HCT116 (cell line): ENCODE results near the gene ATP5F1E. TPM values are rescaled to one million over a fixed set of nuclear protein-coding genes. Genes with fewer than 3 reads are reported as not detected.

Source experiments
- ATAC-seq: fragments of 200-7000 bp; cut with Tn5 transposase; 2 replicates; pipeline ENCODE4 v1.9.1; 2020; ENCODE audit warnings: mild to moderate bottlenecking, moderate library complexity
- BruUV-seq: library from RNA; stranded (reverse); fragments of 400-500 nt; replicated peaks from 2 replicates; lab custom pipeline; 2021; lab: Mats Ljungman, UMichigan
- CTCF ChIA-PET: fragments of 300-600 bp; sonication (Branson Sonifier 250); formaldehyde crosslinking; loops from one replicate; lab custom pipeline; 2021; ENCODE audit warnings: antibody characterized with exemption; lab: Charles Lee
- POLR2A ChIA-PET: fragments of 300-600, 350-600 bp; sonication (Branson Sonifier 250); formaldehyde crosslinking; loops from one replicate; lab custom pipeline; 2021; ENCODE audit warnings: antibody characterized with exemption; lab: Charles Lee
- RAD21 ChIA-PET, 2 experiments: fragments of 300-600 bp; sonication (Branson Sonifier 250); formaldehyde crosslinking; loops; one replicate each; lab custom pipeline; 2023; ENCODE audit warnings: low total read pairs in 2 of 2; ENCODE audit not compliant: uncharacterized antibody in 2 of 2, unreplicated experiment in 2 of 2, low non-redundant PET in 1 of 2; lab: Charles Lee
- DNase-seq: peaks from one replicate; pipeline ENCODE4 v3.0.0-alpha.2; 2010; ENCODE audit warnings: low read depth, low spot score
- H2AFZ ChIP-seq: fragments of 200-600 bp; shearing (Covaris generic), sonication (generic); 2 replicates; pipeline ENCODE4 v1.6.1; 2017; ENCODE audit warnings: low read depth, mixed run types, mixed read lengths, antibody characterized with exemption, low read length; ENCODE audit not compliant: poor library complexity, severe bottlenecking
- H3K27ac ChIP-seq: 2 replicates; pipeline ENCODE4 v1.5.1; 2012; ENCODE audit warnings: low read depth, low read length
- H3K27me3 ChIP-seq: fragments of 200-600 bp; sonication (generic); 2 replicates; pipeline ENCODE4 v1.6.1; 2016; ENCODE audit warnings: mixed run types, low read length, mixed read lengths; ENCODE audit not compliant: insufficient read depth
- H3K36me3 ChIP-seq, 2 experiments: fragments of 200-500 bp in 1 of 2; fragments of 200-600 bp in 1 of 2; sonication (Bioruptor generic) in 1 of 2; sonication (generic) in 1 of 2; 2 replicates each; pipeline versions ENCODE4 v1.5.1 to v1.6.1; 2014 to 2016; ENCODE audit warnings: low read length in 2 of 2, inconsistent platforms in 1 of 2, mixed read lengths in 1 of 2, mixed run types in 1 of 2; ENCODE audit not compliant: insufficient read depth in 2 of 2, control insufficient read depth in 1 of 2
- H3K4me1 ChIP-seq, 2 experiments: fragments of 200-600 bp in 1 of 2; sonication (generic) in 1 of 2; 2 replicates each; pipeline versions ENCODE4 v1.5.1 to v1.6.1; 2012 to 2017; ENCODE audit warnings: low read length in 2 of 2, inconsistent platforms in 1 of 2, mild to moderate bottlenecking in 1 of 2, mixed read lengths in 1 of 2, mixed run types in 1 of 2, moderate library complexity in 1 of 2; ENCODE audit not compliant: insufficient read depth in 2 of 2, control insufficient read depth in 1 of 2
- H3K4me2 ChIP-seq: fragments of 200-600 bp; sonication (generic); 2 replicates; pipeline ENCODE4 v1.6.1; 2017; ENCODE audit warnings: mixed run types, low read length, mixed read lengths
- H3K4me3 ChIP-seq, 2 experiments: fragments of 200-600 bp in 1 of 2; sonication (generic) in 1 of 2; replicated peaks in 1 of 2; 2 replicates each; pipeline ENCODE4 v1.5.1; 2011 to 2016; ENCODE audit warnings: low read length in 2 of 2, control low read depth in 1 of 2, low read depth in 1 of 2, mild to moderate bottlenecking in 1 of 2, mixed read lengths in 1 of 2, mixed run types in 1 of 2
- H3K79me2 ChIP-seq: fragments of 200-600 bp; sonication (generic); 2 replicates; pipeline ENCODE4 v1.6.1; 2017; ENCODE audit warnings: mild to moderate bottlenecking, mixed run types, low read length, moderate library complexity, mixed read lengths; ENCODE audit not compliant: insufficient read depth
- H3K9ac ChIP-seq: fragments of 200-600 bp; sonication (generic); 2 replicates; pipeline ENCODE4 v1.6.1; 2016; ENCODE audit warnings: low read length, mixed read lengths
- H3K9me2 ChIP-seq: fragments of 200-600 bp; sonication (generic), shearing (Covaris generic); 2 replicates; pipeline ENCODE4 v1.6.1; 2017; ENCODE audit warnings: mixed run types, mild to moderate bottlenecking, moderate library complexity; ENCODE audit not compliant: insufficient read depth
- H3K9me3 ChIP-seq, 2 experiments: fragments of 200-500 bp in 1 of 2; fragments of 200-600 bp in 1 of 2; sonication (Bioruptor generic) in 1 of 2; sonication (generic) in 1 of 2; 2 replicates each; pipeline ENCODE4 v1.6.1; 2014 to 2017; ENCODE audit warnings: low read length in 2 of 2, mixed read lengths in 2 of 2, inconsistent platforms in 1 of 2, low read depth in 1 of 2, mild to moderate bottlenecking in 1 of 2, mixed run types in 1 of 2, moderate library complexity in 1 of 2; ENCODE audit not compliant: control insufficient read depth in 1 of 2, insufficient read depth in 1 of 2
- H4K20me1 ChIP-seq: fragments of 200-600 bp; sonication (generic), shearing (Covaris generic); 2 replicates; pipeline ENCODE4 v1.6.1; 2017; ENCODE audit warnings: mixed run types, mild to moderate bottlenecking, moderate library complexity; ENCODE audit not compliant: insufficient read depth
- CBX3 ChIP-seq: IDR thresholded peaks from 2 replicates; pipeline ENCODE4 v1.6.1; 2012; ENCODE audit warnings: low read depth
- CEBPB ChIP-seq: IDR thresholded peaks from 2 replicates; pipeline ENCODE4 v1.6.1; 2012; ENCODE audit warnings: low read depth
- EZH2 ChIP-seq: fragments of 200-600 bp; sonication (generic); IDR thresholded peaks from 2 replicates; pipeline ENCODE4 v1.6.1; 2017; ENCODE audit warnings: antibody characterized with exemption, mixed run types
- EZH2phosphoT487 ChIP-seq: fragments of 200-600 bp; IDR thresholded peaks from 2 replicates; pipeline ENCODE4 v1.6.1; 2018; ENCODE audit warnings: antibody characterized with exemption, borderline replicate concordance
- FOSL1 ChIP-seq: IDR thresholded peaks from 2 replicates; pipeline ENCODE4 v1.6.1; 2012; ENCODE audit warnings: low read depth
- JUND ChIP-seq: IDR thresholded peaks from 2 replicates; pipeline ENCODE4 v1.6.1; 2012
- MAX ChIP-seq: IDR thresholded peaks from 2 replicates; pipeline ENCODE4 v1.6.1; 2012
- POLR2A ChIP-seq: IDR thresholded peaks from 2 replicates; pipeline ENCODE4 v1.7.0; 2011; ENCODE audit warnings: borderline replicate concordance; ENCODE audit not compliant: insufficient read depth, insufficient read length; ENCODE audit errors: extremely low read depth
- POLR2AphosphoS5 ChIP-seq: IDR thresholded peaks from 2 replicates; pipeline ENCODE4 v1.6.1; 2011; ENCODE audit warnings: mild to moderate bottlenecking, low read depth, low read length, moderate library complexity
- REST ChIP-seq: IDR thresholded peaks from 2 replicates; pipeline ENCODE4 v1.6.1; 2012; ENCODE audit warnings: low read depth
- SIN3A ChIP-seq: IDR thresholded peaks from 2 replicates; pipeline ENCODE4 v1.6.1; 2012; ENCODE audit warnings: low read depth
- SP1 ChIP-seq: IDR thresholded peaks from 2 replicates; pipeline ENCODE4 v1.6.1; 2012; ENCODE audit warnings: low read depth
- SRF ChIP-seq: IDR thresholded peaks from 2 replicates; pipeline ENCODE4 v1.6.1; 2012; ENCODE audit warnings: low read depth
- TCF7L2 ChIP-seq: IDR thresholded peaks from 2 replicates; pipeline ENCODE4 v1.7.0; 2011; ENCODE audit warnings: borderline replicate concordance, inconsistent platforms; ENCODE audit not compliant: insufficient read depth, insufficient read length; ENCODE audit errors: extremely low read depth
- ZBTB33 ChIP-seq: IDR thresholded peaks from 2 replicates; pipeline ENCODE4 v1.6.1; 2011; ENCODE audit warnings: mild to moderate bottlenecking, low read length, moderate library complexity; ENCODE audit not compliant: insufficient replicate concordance; ENCODE audit errors: extremely low read depth
- ZFX ChIP-seq: fragments of 450-650 bp; IDR thresholded peaks from 2 replicates; pipeline ENCODE4 v1.6.1; 2017
- ZNF274 ChIP-seq: fragments of 200-500 bp; sonication (Bioruptor generic); IDR thresholded peaks from 2 replicates; pipeline ENCODE4 v1.6.1; 2014; ENCODE audit warnings: mild to moderate bottlenecking, low read depth, low read length, inconsistent platforms
- intact Hi-C: fragments of 100-400 bp; cut with micrococcal nuclease; formaldehyde crosslinking; loops from 2 replicates; pipeline ENCODE4 v1.10.0; 2022
- total RNA-seq: library from RNA; stranded (reverse); gene quantifications from one replicate; pipeline ENCODE4 v1.2.1, GENCODE V29; 2021; ENCODE audit not compliant: unreplicated experiment
- TF ChIP-seq, protein P1 (sequence below): IDR thresholded peaks from 2 replicates; pipeline ENCODE4 v1.6.1; 2012

Gene ATP5F1E
- total RNA-seq, 1 experiment from 2014 or later = 72.8 TPM

DNA sequence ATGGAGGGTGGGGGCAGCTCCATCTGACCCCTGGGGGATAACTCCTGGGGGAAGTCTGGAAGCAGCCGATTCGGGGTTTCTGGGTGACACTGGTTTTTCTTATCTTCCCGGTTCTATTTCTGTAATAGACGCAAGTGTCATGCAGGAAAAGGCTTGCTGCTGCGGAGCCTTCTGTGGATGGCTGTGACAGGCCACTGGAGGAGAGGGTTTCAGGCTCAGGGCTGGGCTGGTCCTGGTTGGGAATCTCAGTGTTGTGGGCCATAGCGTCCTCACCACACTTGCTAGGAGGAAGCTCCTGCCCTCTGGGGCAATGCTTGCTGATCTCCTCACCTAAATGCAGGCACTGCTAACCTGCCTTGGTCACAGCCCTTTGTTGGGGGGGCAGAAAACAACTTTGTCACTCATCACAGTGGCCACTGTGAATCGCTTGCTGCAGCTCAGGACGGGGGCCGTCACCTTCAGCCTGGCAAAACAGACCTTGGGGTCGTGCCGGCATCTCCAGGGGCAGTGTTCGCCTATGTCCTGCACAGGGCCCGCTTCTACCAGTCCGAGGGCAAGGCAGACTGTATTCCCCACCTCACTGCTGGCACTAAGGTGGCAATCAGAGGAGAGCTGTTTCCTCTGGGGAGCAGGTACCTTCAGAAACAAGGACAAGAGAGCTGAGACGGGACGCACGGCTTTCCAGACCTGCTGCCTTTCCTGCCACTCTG, 17.3 kb downstream of the ATP5F1E start:
- intact Hi-C loops = no loop called here
- no peaks in the 10 kb centered on the region for H3K79me2 ChIP-seq
- H3K9me3 ChIP-seq = no peaks in the 10 kb centered on the region
- H2AFZ ChIP-seq = no peak overlapping the region
- no peak overlapping the region for H3K4me2 ChIP-seq
- DNase-seq (no peak), ATAC-seq (no peak)
- H3K27ac ChIP-seq = no peak overlapping the region
- POLR2A ChIA-PET = no interaction called here
- H3K4me1 ChIP-seq = peaks cover 3 to 18% of the 10 kb centered on the region in 2 experiments; a peak in 3 of 4 replicates
- CTCF ChIA-PET = no interaction called here
- H3K36me3 ChIP-seq = no peaks in the 10 kb centered on the region
- no peaks in the 10 kb centered on the region for H3K27me3 ChIP-seq
- RAD21 ChIA-PET = no interaction called here
- H3K4me3 ChIP-seq = no peak overlapping the region
- H4K20me1 ChIP-seq = no peaks in the 10 kb centered on the region
- no peaks in the 10 kb centered on the region for H3K9me2 ChIP-seq
- TF ChIP-seq ZNF274 (no peak), ZBTB33 (no peak), MAX (no peak), JUND (no peak), EZH2 (no peak), EZH2phosphoT487 (no peak), SRF (no peak), SP1 (no peak), POLR2A (no peak), CBX3 (no peak), TCF7L2 (no peak), ZFX (no peak), CEBPB (no peak), POLR2AphosphoS5 (no peak), FOSL1 (no peak), REST (no peak), SIN3A (no peak)
- TF ChIP-seq, protein P1, sequence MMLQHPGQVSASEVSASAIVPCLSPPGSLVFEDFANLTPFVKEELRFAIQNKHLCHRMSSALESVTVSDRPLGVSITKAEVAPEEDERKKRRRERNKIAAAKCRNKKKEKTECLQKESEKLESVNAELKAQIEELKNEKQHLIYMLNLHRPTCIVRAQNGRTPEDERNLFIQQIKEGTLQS = no peak
- no peak overlapping the region for H3K9ac ChIP-seq
- BruUV-seq = no TSS peak
